D721Med (cell line): ENCODE results near the gene CD200R1.

Experiments
- DNase-seq: peaks from one replicate; pipeline ENCODE4 v3.0.0; 2011; ENCODE audit warnings: low spot score; ENCODE audit not compliant: insufficient read length
- FAIRE-seq: peaks from 2 replicates; lab custom pipeline; 2011; peaks lifted over from hg19 to GRCh38; lab: Jason Lieb, UNC
- CTCF ChIP-seq: IDR thresholded peaks from 2 replicates; pipeline ENCODE4 v1.5.1; 2012; ENCODE audit warnings: mild to moderate bottlenecking, control low read depth; ENCODE audit not compliant: insufficient read depth; ENCODE audit errors: missing control alignments

Gene CD200R1

DNA sequence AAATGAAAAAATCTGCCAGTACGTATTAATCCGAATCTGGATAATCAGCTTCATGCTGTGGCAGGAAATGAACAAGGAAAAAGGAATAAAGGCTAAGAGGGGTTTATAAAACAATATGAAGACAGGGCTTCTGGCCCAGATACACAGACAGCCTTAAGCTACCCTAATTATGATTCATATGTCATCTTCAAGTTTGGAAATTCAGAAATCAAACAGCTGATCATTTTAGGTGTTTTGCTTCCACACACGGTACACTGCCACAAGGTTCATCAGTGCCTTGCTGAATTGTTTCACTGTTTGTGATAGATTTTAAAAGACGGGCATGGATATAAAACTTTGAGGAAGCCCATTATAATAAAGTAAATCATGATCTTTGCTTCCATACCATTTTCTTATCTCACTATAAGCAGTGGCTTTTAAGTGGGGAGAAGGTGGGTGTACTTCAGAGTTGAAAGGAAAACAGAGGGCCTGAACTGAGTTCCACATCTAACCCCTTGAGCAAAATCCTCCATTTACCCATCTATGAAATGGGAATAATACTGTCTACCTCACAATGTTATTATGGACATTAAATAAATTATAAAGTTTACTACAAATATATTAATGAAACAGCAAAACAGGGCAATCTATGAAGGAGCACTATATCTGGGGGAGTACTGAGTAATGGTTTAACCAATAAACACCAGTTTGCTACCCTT is 31.6 kb upstream of the CD200R1 start:
- DNase-seq: no peak
- no peak for TF ChIP-seq CTCF
- FAIRE-seq: no peak

DNA sequence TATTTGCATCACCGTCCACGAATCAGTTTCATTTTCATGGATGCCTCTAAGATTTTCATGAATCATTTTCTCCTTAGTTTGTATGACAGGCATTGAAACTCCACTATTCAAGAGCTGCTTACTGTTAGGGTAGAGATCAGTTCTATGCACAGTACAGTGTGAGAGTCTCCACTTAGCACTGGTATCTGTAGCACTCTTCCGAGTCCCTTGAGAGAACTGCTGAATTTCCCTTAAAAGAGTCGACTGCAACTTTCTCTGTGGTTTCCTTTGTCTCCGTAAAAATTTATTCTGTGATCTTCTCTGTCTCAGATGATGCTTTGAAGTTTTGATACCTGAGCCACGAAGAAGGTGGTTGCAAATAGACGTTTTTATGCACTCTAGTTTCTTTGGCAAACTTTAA is 30.7 kb upstream of the CD200R1 start:
- DNase-seq (no peak), FAIRE-seq (no peak)
- no peak for TF ChIP-seq CTCF

GRCh38 chr3:113002679-113003078 is 27.8 kb upstream of the CD200R1 start:
- no peak for DNase-seq
- no peak for TF ChIP-seq CTCF
- no peak for FAIRE-seq

GRCh38 chr3:113002037-113002436 is 27.1 kb upstream of the CD200R1 start:
- no peak for DNase-seq
- FAIRE-seq: no peak
- no peak for TF ChIP-seq CTCF

- no peak for TF ChIP-seq CTCF
- FAIRE-seq: no peak
- no peak for DNase-seq
Measured at GRCh38 chr3:113000691-113001090, 25.8 kb upstream of the CD200R1 start.

- FAIRE-seq (no peak), DNase-seq (no peak)
- TF ChIP-seq CTCF: no peak
Measured at GRCh38 chr3:112995800-112996199, 20.9 kb upstream of the CD200R1 start.
